Raji (cell line): ENCODE data around the gene SAT2.

ENCODE experiments used
- POLR2A ChIP-seq: IDR thresholded peaks from 2 replicates; pipeline ENCODE4 v1.6.1; 2011; ENCODE audit warnings: low read depth, low read length, control low read depth; ENCODE audit not compliant: insufficient read depth

Gene SAT2

DNA sequence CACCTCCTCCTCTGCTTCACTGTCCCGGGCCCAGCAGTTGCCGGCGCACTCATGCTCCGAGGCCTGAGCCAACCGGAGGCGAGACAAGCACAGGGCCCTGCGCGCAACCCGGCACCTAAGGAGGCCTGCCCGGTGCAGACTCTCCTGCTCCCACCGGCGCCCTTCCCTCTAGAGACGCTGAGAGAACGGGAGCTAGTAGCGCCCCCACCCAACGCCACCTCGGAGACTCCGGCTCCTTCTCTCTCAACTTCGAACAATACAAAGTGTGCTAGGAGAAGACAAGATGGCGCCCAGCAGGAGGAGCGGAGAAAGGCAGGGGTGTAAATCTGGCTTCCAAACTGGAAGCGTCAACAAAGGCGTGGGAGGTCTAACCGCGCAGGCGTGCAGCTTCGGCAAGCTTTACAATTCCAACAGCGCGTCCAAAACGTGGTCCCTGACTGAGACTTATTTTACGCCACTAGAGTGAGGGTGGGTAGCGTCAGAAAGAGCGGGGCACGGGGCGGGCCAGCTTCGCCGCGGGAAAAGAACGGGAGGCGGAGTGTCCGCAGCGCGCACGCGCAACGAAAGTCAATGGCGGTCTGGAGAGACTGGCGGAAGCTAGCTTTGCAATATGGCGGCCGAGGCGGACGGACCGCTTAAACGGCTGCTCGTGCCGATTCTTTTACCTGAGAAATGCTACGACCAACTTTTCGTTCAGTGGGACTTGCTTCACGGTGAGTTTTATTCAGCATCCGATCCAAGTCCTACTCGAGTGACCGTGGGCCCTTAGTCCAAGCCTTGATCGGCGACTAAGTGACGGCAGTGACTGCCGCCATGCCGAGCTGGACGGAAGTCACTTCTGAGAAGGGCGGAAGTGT, 44.1 kb downstream of the SAT2 start, which contains the start of gene MPDU1:
MPDU1 (plus strand) TSS at position 600 of the 857 bp plus-strand sequence; CDS start at position 611, 11 bp downstream.
- TF ChIP-seq POLR2A, result peak; percentile 87

DNA sequence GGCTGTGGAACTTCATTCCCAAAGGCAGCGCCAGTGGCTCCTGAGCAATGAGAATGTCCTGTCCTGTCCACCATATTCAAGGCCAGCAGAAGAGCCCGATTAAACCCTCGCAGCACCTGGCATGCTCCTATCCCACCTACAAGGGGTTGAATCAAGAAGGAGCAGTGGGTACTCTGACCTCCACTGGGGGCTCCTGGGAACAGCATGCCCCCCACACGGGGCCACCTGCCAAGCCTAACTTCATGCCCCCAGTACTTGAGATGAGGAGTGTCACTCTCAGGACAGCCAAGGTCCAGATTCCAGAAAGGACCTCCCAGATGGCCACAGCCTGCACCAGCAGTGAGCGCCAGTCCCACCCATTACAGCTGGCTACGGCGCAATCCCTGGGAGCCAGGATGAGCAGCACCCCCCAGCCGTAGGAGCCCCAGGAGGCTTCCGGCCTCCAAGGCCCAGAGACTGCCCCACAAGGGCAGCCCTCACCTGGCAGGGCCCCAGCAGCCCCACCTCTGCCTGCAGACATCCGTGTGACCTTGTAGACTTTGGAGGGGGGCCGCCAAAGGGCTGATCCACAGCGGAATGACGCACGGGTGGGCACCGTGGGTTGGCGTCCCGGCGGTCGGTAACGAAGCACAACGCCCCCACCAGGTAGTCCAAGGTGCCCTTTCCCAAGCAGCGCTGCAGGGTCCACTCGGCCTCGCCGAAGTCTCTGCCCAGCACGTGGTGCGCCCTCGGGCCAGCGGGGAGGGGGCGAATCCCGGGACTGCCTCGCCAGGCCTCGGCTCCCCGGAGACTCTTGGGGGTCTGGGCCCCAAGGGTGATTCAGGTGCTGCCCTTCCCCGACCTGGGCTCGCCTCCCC, 45.0 kb downstream of the SAT2 start:
- TF ChIP-seq POLR2A, result 0 out of 2 replicates have a peak, but pooled peaks have one; percentile 26

DNA sequence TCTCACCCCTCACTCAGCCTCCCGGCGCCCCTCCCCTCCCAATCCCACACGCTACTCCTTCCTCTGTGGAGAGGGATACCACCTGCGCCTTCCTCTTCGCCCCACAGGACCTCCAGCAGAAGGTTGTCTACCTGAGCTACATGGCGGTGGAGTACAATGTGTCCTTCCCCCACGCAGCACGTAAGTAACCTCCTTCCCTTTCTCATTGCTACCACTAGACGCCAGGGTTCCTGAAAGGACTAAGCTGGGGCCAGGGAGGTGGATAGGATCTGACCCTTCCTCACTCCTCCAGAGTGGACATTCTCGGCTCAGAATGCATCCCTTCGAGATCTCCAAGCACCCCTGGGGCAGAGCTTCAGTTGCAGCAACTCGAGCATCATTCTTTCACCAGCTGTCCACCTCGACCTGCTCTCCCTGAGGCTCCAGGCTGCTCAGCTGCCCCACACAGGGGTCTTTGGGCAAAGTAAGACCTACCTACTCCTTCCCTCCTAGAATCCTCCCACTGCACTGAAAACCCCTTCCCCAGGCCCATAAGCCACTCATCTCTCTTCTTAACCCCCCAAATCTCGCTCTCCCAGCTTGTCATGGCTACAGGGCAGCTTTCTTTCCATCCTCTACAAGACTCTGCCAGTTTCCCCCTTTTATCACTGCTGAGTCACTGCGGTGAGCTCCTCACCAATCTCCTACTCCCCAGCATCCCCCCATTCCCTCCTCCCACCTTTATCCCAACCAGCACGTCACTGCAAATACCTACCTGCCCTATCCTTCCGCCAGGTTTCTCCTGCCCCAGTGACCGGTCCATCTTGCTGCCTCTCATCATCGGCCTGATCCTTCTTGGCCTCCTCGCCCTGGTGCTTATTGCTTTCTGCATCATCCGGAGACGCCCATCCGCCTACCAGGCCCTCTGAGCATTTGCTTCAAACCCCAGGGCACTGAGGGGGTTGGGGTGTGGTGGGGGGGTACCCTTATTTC, 46.7 kb downstream of the SAT2 start:
- no peak for TF ChIP-seq POLR2A

DNA sequence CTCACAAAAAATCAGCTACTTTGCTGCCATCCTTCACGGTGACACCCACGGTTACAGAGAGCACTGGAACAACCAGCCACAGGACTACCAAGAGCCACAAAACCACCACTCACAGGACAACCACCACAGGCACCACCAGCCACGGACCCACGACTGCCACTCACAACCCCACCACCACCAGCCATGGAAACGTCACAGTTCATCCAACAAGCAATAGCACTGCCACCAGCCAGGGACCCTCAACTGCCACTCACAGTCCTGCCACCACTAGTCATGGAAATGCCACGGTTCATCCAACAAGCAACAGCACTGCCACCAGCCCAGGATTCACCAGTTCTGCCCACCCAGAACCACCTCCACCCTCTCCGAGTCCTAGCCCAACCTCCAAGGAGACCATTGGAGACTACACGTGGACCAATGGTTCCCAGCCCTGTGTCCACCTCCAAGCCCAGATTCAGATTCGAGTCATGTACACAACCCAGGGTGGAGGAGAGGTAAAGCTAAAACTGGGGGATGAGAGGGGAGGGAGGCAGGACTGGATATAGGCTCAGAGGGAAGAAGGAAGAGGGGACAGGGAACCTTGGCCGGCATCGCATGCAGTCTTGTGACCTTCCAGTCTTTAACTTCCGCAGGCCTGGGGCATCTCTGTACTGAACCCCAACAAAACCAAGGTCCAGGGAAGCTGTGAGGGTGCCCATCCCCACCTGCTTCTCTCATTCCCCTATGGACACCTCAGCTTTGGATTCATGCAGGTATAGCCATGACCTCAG, 47.6 kb downstream of the SAT2 start:
- 0 out of 2 replicates have a peak, but pooled peaks have one; percentile 0 for TF ChIP-seq POLR2A

DNA sequence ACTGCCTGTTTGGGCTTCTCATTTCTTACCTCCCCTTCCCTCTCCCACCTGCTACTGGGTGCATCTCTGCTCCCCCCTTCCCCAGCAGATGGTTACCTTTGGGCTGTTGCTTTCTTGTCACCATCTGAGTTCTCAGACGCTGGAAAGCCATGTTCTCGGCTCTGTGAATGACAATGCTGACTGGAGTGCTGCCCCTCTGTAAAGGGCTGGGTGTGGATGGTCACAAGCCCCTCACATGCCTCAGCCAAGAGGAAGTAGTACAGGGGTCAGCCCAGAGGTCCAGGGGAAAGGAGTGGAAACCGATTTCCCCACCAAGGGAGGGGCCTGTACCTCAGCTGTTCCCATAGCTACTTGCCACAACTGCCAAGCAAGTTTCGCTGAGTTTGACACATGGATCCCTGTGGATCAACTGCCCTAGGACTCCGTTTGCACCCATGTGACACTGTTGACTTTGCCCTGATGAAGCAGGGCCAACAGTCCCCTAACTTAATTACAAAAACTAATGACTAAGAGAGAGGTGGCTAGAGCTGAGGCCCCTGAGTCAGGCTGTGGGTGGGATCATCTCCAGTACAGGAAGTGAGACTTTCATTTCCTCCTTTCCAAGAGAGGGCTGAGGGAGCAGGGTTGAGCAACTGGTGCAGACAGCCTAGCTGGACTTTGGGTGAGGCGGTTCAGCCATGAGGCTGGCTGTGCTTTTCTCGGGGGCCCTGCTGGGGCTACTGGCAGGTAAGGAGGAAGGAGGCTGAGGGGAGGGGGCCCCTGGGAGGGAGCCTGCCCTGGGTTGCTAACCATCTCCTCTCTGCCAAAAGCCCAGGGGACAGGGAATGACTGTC, 48.4 kb downstream of the SAT2 start, which contains the start of gene CD68:
CD68 (plus strand) TSS at position 638 of the 833 bp plus-strand sequence; CDS start at position 678, 40 bp downstream.
- peak; percentile 44; the same call in 1 of the 2 replicates for TF ChIP-seq POLR2A

DNA sequence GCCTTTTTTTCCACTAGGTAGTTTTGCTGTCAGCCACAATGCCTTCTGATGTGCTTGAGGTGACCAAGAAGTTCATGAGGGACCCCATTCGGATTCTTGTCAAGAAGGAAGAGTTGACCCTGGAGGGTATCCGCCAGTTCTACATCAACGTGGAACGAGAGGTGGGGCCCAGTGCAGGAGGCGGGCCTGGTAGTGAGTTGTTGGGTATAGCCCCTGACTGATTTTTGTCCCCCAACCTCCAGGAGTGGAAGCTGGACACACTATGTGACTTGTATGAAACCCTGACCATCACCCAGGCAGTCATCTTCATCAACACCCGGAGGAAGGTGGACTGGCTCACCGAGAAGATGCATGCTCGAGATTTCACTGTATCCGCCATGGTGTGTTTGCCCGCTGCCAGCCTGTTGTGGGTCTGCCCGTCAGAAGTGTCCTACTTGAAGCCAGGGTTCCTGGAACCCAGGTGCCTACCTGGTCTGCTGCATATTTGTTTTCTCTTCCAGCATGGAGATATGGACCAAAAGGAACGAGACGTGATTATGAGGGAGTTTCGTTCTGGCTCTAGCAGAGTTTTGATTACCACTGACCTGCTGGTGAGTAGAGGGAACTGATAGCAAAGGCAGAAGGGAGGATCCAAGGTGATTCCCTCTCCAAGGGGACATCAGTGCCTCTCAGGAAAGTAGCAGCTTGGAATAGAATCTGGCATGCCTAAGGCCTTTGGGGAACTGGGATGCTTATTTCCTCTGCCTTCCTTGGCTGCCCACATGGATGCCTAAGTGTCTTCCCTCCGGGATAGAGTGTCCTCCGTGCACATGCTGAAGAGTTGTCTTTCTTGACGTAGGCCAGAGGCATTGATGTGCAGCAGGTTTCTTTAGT, 50.1 kb downstream of the SAT2 start:
- TF ChIP-seq POLR2A, result no peak

DNA sequence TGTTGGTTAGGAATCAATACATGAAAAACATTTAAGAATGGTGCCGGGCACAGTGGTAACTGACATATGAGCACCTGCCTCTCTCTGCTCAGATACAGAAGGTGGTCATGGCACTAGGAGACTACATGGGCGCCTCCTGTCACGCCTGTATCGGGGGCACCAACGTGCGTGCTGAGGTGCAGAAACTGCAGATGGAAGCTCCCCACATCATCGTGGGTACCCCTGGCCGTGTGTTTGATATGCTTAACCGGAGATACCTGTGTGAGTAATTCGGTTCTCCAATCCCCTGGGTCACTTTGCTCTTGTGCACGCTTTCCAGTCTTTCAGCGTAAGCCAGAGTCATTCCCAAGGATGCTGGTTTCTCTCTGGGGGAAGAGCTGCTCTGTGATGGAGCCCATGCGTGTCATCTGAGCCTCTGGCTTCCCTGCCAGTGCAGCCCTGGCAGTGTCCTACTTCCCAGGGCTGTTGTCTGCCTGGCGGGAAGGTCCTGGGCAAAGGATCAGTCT, 51.1 kb downstream of the SAT2 start:
- TF ChIP-seq POLR2A, result no peak
